Sigmoid colon (tissue), 7 donors: Measurements from ENCODE around the gene MAP3K3. TPM values are rescaled to one million over a fixed set of nuclear protein-coding genes. Genes with fewer than 3 reads are reported as not detected.

ENCODE experiments used
- DNase-seq: peaks from one replicate; pipeline ENCODE4 v3.0.0-alpha.2; 2019
- H3K27ac ChIP-seq, 4 donors: fragments of 200-600 bp; sonication (generic); one replicate each; pipeline ENCODE4 v1.5.1; 2016 to 2019; ENCODE audit warnings: mild to moderate bottlenecking in 1 of 4
- H3K27me3 ChIP-seq, 3 donors: fragments of 200-600 bp; sonication (generic); one replicate each; pipeline ENCODE4 v1.5.1; 2019; ENCODE audit warnings: mild to moderate bottlenecking in 1 of 3
- H3K36me3 ChIP-seq, 4 donors: fragments of 200-600 bp; sonication (generic); one replicate each; pipeline ENCODE4 v1.5.1; 2016 to 2019
- H3K4me1 ChIP-seq, 4 donors: fragments of 200-600 bp; sonication (generic); one replicate each; pipeline ENCODE4 v1.5.1; 2017 to 2019
- H3K4me3 ChIP-seq, 4 donors: fragments of 200-600 bp; sonication (generic); one replicate each; pipeline ENCODE4 v1.5.1; 2017 to 2019; ENCODE audit warnings: mild to moderate bottlenecking in 2 of 4, moderate library complexity in 1 of 4
- H3K9me3 ChIP-seq, 4 donors: fragments of 200-600 bp in 3 of 4; sonication (generic) in 3 of 4; one replicate each; pipeline versions ENCODE4 v1.5.1 to v1.6.1; 2013 to 2019
- CTCF ChIP-seq, 4 experiments: fragments of 450-650 bp in 3 of 4; fragments of 200-600 bp in 1 of 4; IDR thresholded peaks; one replicate each; pipeline ENCODE4 v1.5.1; 2016 to 2019; ENCODE audit warnings: antibody characterized with exemption in 4 of 4, mild to moderate bottlenecking in 3 of 4, moderate library complexity in 2 of 4
- EP300 ChIP-seq, 4 donors: sonication (generic); formaldehyde crosslinking; IDR thresholded peaks; one replicate each; pipeline ENCODE4 v1.6.1; 2017; ENCODE audit warnings: antibody characterized with exemption in 4 of 4
- POLR2A ChIP-seq, 2 donors: fragments of 450-650 bp; IDR thresholded peaks; one replicate each; pipeline ENCODE4 v1.6.1; 2016; ENCODE audit warnings: antibody characterized with exemption in 2 of 2, mild to moderate bottlenecking in 2 of 2, moderate library complexity in 2 of 2
- POLR2AphosphoS5 ChIP-seq, 4 donors: sonication (generic); formaldehyde crosslinking; IDR thresholded peaks; one replicate each; pipeline ENCODE4 v1.6.1; 2017; ENCODE audit warnings: antibody characterized with exemption in 4 of 4
- WGBS, 2 donors: extraction: QIAGEN DNeasy Blood & Tissue Kit; methylation state at CpG; one replicate each; pipeline ENCODE4 v1.1.7; 2013; 5-methylcytosine and 5-hydroxymethylcytosine counted together
- intact Hi-C: fragments of 100-400 bp; cut with DNase I; formaldehyde crosslinking; loops from one replicate; pipeline ENCODE4 v1.15.1; 2023
- polyA plus RNA-seq, 3 donors: library from polyadenylated mRNA; stranded (reverse); fragments of 200-250 nt; gene quantifications; one replicate each; pipeline ENCODE4 v1.2.3, GENCODE V29; 2013
- total RNA-seq, 4 donors: library from RNA; depleted of rRNA; stranded (reverse); fragments of >200 nt; gene quantifications; one replicate each; pipeline ENCODE4 v1.1.0, GENCODE V29; 2016
- donor health status: healthy with polysubstance abuse.
- donor health status: Bipolar disorder and iron deficiency.
- donor health status: healthy.

Gene MAP3K3
- total and polyA plus RNA-seq, 7 donors = 4.4 to 68.7 (median 51.5) TPM

DNA sequence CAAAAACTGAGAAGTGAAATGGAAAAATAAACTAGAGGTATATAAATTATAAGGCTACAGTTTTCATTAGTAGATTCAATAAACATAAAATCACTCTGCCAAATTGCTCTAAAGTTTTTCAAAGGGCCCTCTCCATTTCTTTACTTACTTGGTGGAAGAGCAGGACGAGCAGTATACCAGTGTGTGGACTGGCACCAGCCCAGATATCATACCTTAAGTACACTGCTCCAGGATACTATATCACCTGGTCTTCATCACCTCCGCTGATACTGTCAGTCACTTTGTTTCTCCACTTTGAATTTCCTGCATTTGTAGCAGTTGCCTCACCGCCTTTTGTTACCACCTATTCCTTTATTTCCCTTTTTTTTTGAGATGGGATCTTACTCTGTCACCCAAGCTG, 37.6 kb downstream of the MAP3K3 start:
- Histone ChIP-seq H3K9me3 (no peaks in the 10 kb centered on the region), H3K27ac (no peak overlapping the region), H3K36me3 (peaks cover 7 to 82% (median 30%) of the 10 kb centered on the region in 4 donors), H3K27me3 (no peaks in the 10 kb centered on the region), H3K4me1 (peaks cover 0 to 7% (median 0%) of the 10 kb centered on the region in 4 donors), H3K4me3 (no peak overlapping the region)
- intact Hi-C loops = no loop called here
- TF ChIP-seq POLR2AphosphoS5 (IDR thresholded peaks at IDR 0.05) (no peak), POLR2A (IDR thresholded peaks at IDR 0.05) (no peak), CTCF (IDR thresholded peaks at IDR 0.05) (no peak), EP300 (IDR thresholded peaks at IDR 0.05) (no peak)
- DNase-seq = no peak
- WGBS, 2 donors = 89 to 93% methylated on average over 3 of the region's 3 CpGs

DNA sequence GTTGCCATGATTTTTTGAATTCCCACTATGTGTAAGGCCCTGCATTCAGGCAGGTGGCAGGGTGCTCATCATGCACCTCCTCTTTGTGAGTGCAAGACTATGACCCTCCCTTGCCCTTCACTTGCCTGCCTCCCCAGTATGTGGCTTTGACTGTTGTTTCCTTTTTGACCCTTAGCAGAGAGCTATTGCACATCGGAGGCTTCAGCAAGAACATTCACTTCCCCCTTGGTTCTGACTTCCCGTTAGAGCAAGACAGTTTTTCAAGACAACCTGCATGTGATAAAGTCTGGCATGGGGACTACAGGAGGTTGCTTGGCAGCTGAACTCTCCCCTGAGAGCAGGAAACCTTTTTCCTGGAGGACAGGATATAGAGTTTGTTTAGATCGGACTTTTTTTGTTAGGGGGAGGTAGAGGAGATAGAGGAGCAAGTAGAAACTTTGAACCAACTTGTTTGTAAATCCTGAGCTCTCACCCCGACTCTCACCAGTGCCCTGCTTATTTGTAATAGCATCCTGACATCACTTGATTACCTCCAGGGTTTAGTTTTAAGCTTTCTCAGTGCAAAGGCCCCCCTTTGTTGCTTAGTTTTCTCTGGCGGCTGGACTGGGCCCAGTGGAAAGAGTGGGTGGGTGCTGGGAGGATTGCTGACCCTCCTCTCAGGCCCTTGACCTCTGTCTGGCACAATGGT, 43.5 kb downstream of the MAP3K3 start:
- TF ChIP-seq CTCF (IDR thresholded peaks at IDR 0.05) = no peak
- TF ChIP-seq POLR2A (IDR thresholded peaks at IDR 0.05) = no peak
- TF ChIP-seq POLR2AphosphoS5 (IDR thresholded peaks at IDR 0.05) = peak in 2 of 4 donors; percentile 11 to 44
- no peak for TF ChIP-seq EP300 (IDR thresholded peaks at IDR 0.05)
- 42 to 73% methylated on average over 5 of the region's 5 CpGs for WGBS, 2 donors
- H3K4me1 ChIP-seq = peaks cover 0 to 27% (median 0%) of the 10 kb centered on the region in 4 donors
- no peak overlapping the region for H3K4me3 ChIP-seq
- intact Hi-C loops = no loop called here
- H3K27ac ChIP-seq = peak overlapping the region; percentile 22 to 51 (median 38)
- H3K27me3 ChIP-seq = no peaks in the 10 kb centered on the region
- no peaks in the 10 kb centered on the region for H3K9me3 ChIP-seq
- H3K36me3 ChIP-seq = peaks cover 10 to 84% (median 27%) of the 10 kb centered on the region in 4 donors
- DNase-seq = no peak

GRCh38 chr17:63672856-63673255, 50.6 kb downstream of the MAP3K3 start:
- intact Hi-C loops = no loop called here
- 97 to 98% methylated on average over 2 of the region's 2 CpGs for WGBS, 2 donors
- H3K36me3 ChIP-seq = peaks cover 0 to 54% (median 8%) of the 10 kb centered on the region in 4 donors

DNA sequence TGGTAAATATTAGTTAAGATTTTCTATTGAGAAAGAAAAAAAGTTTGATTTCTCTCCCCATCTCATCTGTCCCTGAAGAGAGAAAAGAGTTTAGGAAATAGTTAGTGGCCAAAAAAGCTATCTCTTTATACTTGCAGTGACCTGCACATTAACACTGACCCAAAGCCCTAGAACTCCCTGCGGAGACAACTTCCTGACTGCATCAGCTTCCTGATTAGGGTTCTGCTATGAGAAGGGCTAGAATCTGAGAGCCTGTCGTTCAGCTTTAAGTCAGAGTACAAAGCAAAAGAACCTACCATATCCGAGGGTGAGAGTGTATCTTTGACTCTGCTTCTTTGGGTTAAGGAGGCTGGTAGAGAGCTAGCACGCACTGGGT, 53.0 kb downstream of the MAP3K3 start:
- H3K27me3 ChIP-seq = no peaks in the 10 kb centered on the region
- intact Hi-C loops = no loop called here
- H3K4me1 ChIP-seq = peaks cover 0 to 37% (median 28%) of the 10 kb centered on the region in 4 donors
- H3K4me3 ChIP-seq = peak overlapping the region in 1 of 4 donors; percentile 15
- 18 to 38% methylated on average over 4 of the region's 4 CpGs for WGBS, 2 donors
- peak overlapping the region; percentile 70 to 78 (median 76) for H3K27ac ChIP-seq
- H3K9me3 ChIP-seq = no peaks in the 10 kb centered on the region
- DNase-seq = no peak
- TF ChIP-seq CTCF (IDR thresholded peaks at IDR 0.05) (no peak), EP300 (IDR thresholded peaks at IDR 0.05) (no peak), POLR2AphosphoS5 (IDR thresholded peaks at IDR 0.05) (no peak), POLR2A (IDR thresholded peaks at IDR 0.05) (no peak)
- peaks cover 0 to 35% (median 0%) of the 10 kb centered on the region in 4 donors for H3K36me3 ChIP-seq

More at GRCh38 chr17:63672856-63673255, 50.6 kb downstream of the MAP3K3 start:
- Histone ChIP-seq H3K4me3 (no peak overlapping the region), H3K9me3 (no peaks in the 10 kb centered on the region), H3K27ac (no peak overlapping the region), H3K27me3 (no peaks in the 10 kb centered on the region), H3K4me1 (peaks cover 0 to 39% (median 28%) of the 10 kb centered on the region in 4 donors)
- DNase-seq = no peak
- no peak for TF ChIP-seq POLR2A (IDR thresholded peaks at IDR 0.05)
- TF ChIP-seq EP300 (IDR thresholded peaks at IDR 0.05) = no peak
- no peak for TF ChIP-seq POLR2AphosphoS5 (IDR thresholded peaks at IDR 0.05)
- no peak for TF ChIP-seq CTCF (IDR thresholded peaks at IDR 0.05)
